Stimulated activated CD4-positive, alpha-beta T cell treated with anti-CD3 and anti-CD28 coated beads, Interleukin-1b, Interleukin-23, amount 100 ng/mL, for 4 hours (primary cell): ENCODE measurements around the gene CLCN5.

ENCODE experiments used
- DNase-seq, 2 donors: peaks; one replicate each; pipeline ENCODE4 v3.0.0-alpha.2; 2020; ENCODE audit warnings: low read depth in 2 of 2

CLCN5 gene

GRCh38 chrX:49922291-49923241, at the start of gene CLCN5:
TSS of gene CLCN5 (plus strand) at chrX:49922596. CDS start at chrX:49925299, 2,703 bp downstream.
- DNase-seq, result peak; percentile 87 to 89

- peak in 1 of 2 donors; percentile 11 for DNase-seq
Measured at GRCh38 chrX:49876750-49877149, 45.6 kb upstream of the CLCN5 start.

- DNase-seq, result no peak
Measured at GRCh38 chrX:49877397-49878101, 44.8 kb upstream of the CLCN5 start.

GRCh38 chrX:49878128-49878833, 44.1 kb upstream of the CLCN5 start:
- DNase-seq, result no peak

- peak; percentile 58 to 66 for DNase-seq
Measured at GRCh38 chrX:49878834-49879655, 43.4 kb upstream of the CLCN5 start, which contains the start of gene USP27X. TSS of gene USP27X (plus strand) at chrX:49879484. CDS start at chrX:49880308, 824 bp downstream.

- DNase-seq, result no peak
Measured at GRCh38 chrX:49879656-49880277, 42.6 kb upstream of the CLCN5 start.

GRCh38 chrX:49880668-49881067, 41.7 kb upstream of the CLCN5 start:
- DNase-seq, result no peak

- peak; percentile 43 to 49 for DNase-seq
Measured at GRCh38 chrX:49884290-49884862, 38.0 kb upstream of the CLCN5 start.

GRCh38 chrX:49892542-49892941, 29.9 kb upstream of the CLCN5 start:
- no peak for DNase-seq

- no peak for DNase-seq
Measured at GRCh38 chrX:49896951-49897350, 25.4 kb upstream of the CLCN5 start.

GRCh38 chrX:49901048-49901447, 21.3 kb upstream of the CLCN5 start:
- DNase-seq, result no peak

- no peak for DNase-seq
Measured at GRCh38 chrX:49910344-49910743, 12.1 kb upstream of the CLCN5 start.

GRCh38 chrX:49912086-49912485, 10.3 kb upstream of the CLCN5 start:
- no peak for DNase-seq

GRCh38 chrX:49912861-49913260, 9.5 kb upstream of the CLCN5 start:
- no peak for DNase-seq

- DNase-seq, result peak in 1 of 2 donors; percentile 42
Measured at GRCh38 chrX:49915361-49916222, 6.8 kb upstream of the CLCN5 start.

GRCh38 chrX:49919617-49920016, 2.8 kb upstream of the CLCN5 start:
- DNase-seq, result peak in 1 of 2 donors; percentile 10

GRCh38 chrX:49921109-49921508, 1.3 kb upstream of the CLCN5 start:
- DNase-seq, result no peak

- no peak for DNase-seq
Measured at GRCh38 chrX:49925176-49925575, 2.8 kb downstream of the CLCN5 start.

GRCh38 chrX:49930039-49930438, 7.6 kb downstream of the CLCN5 start:
- DNase-seq, result no peak
